Subcutaneous abdominal adipose tissue (tissue), 5 donors: ENCODE measurements around the gene JAK2.

Experiments
- H3K27ac ChIP-seq: one replicate; pipeline ENCODE4 v1.7.0; 2013; ENCODE audit warnings: low read depth, mild to moderate bottlenecking, inconsistent platforms, low read length, moderate library complexity
- H3K27me3 ChIP-seq, 5 donors: one replicate each; pipeline ENCODE4 v1.7.0; 2013; ENCODE audit warnings: low read length in 5 of 5, inconsistent platforms in 1 of 5; ENCODE audit not compliant: control insufficient read depth in 5 of 5, insufficient read depth in 4 of 5
- H3K36me3 ChIP-seq, 5 donors: one replicate each; pipeline ENCODE4 v1.7.0; 2013; ENCODE audit warnings: low read length in 5 of 5; ENCODE audit not compliant: control insufficient read depth in 5 of 5, insufficient read depth in 5 of 5
- H3K4me1 ChIP-seq, 5 donors: one replicate each; pipeline ENCODE4 v1.7.0; 2013; ENCODE audit warnings: low read length in 5 of 5, mild to moderate bottlenecking in 3 of 5, moderate library complexity in 1 of 5; ENCODE audit not compliant: control insufficient read depth in 5 of 5, insufficient read depth in 5 of 5
- H3K4me3 ChIP-seq, 5 donors: one replicate each; pipeline ENCODE4 v1.7.0; 2013; ENCODE audit warnings: low read length in 5 of 5, low read depth in 1 of 5
- H3K9ac ChIP-seq, 5 donors: one replicate each; pipeline ENCODE4 v1.7.0; 2013; ENCODE audit warnings: low read length in 5 of 5, mild to moderate bottlenecking in 4 of 5, moderate library complexity in 3 of 5
- H3K9me3 ChIP-seq, 5 donors: one replicate each; pipeline ENCODE4 v1.7.0; 2013; ENCODE audit warnings: low read length in 5 of 5; ENCODE audit not compliant: control insufficient read depth in 5 of 5
- donor health status: healthy.
- donor health status: healthy.
- donor health status: healthy.
- donor health status: healthy.
- donor health status: healthy.

Gene JAK2

DNA sequence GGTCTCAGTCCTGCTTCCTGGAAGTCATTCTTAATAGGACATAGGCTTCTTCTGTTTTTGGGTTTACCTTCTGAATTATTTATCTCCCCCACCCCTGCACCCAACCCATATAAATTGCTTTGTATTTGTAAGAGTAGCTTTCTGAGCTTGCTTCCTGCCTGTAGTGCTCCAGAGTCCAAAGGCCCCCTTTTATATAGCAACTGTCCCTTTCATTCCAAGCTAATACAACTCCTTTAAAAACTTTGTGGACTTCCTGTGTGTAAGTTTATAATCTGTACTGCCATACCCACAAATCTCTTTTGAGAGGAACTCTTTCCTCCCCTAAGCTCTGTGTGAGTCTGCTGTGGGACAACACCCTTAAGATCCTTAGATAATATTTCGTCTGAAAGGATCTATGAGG, 7.8 kb downstream of the JAK2 start:
- H3K36me3 ChIP-seq = peaks cover 8 to 22% (median 16%) of the 10 kb centered on the region in 5 donors
- H3K4me1 ChIP-seq = peaks cover 0 to 23% (median 19%) of the 10 kb centered on the region in 5 donors
- H3K4me3 ChIP-seq = no peak overlapping the region
- no peak overlapping the region for H3K9ac ChIP-seq
- no peaks in the 10 kb centered on the region for H3K27me3 ChIP-seq
- H3K9me3 ChIP-seq = peaks cover 0 to 8% (median 0%) of the 10 kb centered on the region in 5 donors
- H3K27ac ChIP-seq = no peak overlapping the region

DNA sequence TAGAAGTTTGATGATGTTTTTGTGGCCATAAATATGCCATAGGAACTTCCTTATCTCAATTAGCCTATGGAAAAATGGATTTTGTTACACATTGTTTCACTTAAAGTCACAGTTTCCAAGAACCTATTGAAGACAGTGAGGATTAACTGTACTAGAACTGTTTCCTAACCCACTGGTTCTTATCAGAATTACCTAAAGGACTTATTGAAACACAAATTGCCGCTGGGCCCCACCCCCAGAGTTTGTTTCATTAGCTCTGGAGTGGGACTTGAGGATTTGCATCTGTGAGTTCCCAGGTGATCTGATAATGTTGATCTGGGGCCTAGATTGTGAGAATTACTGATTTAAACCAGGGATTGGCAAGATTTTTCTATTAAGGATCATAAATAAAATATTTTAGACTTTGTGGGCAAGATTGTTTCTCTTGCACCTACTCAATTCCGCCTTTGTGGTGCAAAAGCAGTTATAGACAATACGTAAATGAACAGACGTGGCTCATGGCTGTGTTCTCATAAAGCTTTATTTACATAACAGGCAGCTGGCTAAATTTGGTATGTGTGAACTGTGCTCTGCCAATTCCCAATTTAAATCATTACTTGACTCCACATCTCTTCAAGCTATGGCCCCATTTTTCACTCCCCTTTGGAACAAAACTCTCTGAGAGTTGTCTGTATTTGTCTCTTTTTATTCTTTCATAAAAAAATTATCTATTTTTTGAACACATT, 9.3 kb downstream of the JAK2 start:
- Histone ChIP-seq H3K27ac (no peak overlapping the region), H3K36me3 (peaks cover 8 to 16% (median 14%) of the 10 kb centered on the region in 5 donors)

DNA sequence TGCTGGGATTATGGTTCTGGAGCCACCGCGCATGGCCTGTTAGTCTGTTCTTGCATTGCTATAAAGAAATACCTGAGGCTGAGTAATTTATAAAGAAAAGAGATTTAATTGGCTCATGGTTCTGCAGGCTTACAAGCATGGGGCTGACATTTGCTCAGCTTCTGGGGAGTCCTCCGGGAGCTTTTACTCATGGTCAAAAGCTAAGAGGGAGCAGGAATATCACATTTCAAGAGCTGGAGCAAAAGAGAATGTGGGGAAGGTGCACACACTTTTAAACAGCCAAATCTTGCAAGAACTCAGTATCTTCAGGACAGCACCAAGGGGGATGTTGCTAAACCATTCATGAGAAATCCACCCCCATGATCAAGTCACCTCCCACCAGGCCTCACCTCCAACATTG, 12.1 kb downstream of the JAK2 start:
- Histone ChIP-seq H3K4me1 (peaks cover 0 to 16% (median 7%) of the 10 kb centered on the region in 5 donors), H3K9me3 (peaks cover 0 to 10% (median 2%) of the 10 kb centered on the region in 5 donors), H3K27me3 (no peaks in the 10 kb centered on the region), H3K4me3 (no peak overlapping the region), H3K27ac (no peak overlapping the region), H3K9ac (no peak overlapping the region), H3K36me3 (peaks cover 8 to 17% (median 11%) of the 10 kb centered on the region in 5 donors)

More for the DNA sequence above, 9.3 kb downstream of the JAK2 start:
- peaks cover 0 to 8% (median 0%) of the 10 kb centered on the region in 5 donors for H3K9me3 ChIP-seq
- no peaks in the 10 kb centered on the region for H3K27me3 ChIP-seq
- no peak overlapping the region for H3K4me3 ChIP-seq
- H3K9ac ChIP-seq = no peak overlapping the region
- peaks cover 0 to 16% (median 7%) of the 10 kb centered on the region in 5 donors for H3K4me1 ChIP-seq

DNA sequence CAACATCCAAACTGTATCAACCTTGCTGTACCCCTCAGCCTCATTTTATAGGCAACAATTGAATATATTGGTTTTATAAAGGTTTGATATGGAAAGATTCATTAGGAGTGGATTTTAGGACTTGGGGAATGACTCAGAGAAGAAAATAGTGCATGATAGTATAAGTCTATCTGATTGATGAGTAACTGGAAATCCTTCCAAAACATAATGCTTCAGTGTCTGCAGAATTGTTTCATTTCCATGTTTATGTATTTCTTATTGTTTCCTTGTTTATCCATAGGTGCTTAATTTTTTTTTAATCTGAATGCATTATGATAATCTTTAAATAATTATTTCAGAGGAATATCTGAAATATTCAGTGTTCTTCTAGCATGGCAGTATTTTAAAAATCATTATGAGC, 12.6 kb downstream of the JAK2 start:
- peaks cover 0 to 16% (median 7%) of the 10 kb centered on the region in 5 donors for H3K4me1 ChIP-seq
- H3K27me3 ChIP-seq = no peaks in the 10 kb centered on the region
- peaks cover 3 to 15% (median 6%) of the 10 kb centered on the region in 5 donors for H3K36me3 ChIP-seq
- no peak overlapping the region for H3K27ac ChIP-seq
- peaks cover 0 to 6% (median 1%) of the 10 kb centered on the region in 5 donors for H3K9me3 ChIP-seq
- H3K9ac ChIP-seq = no peak overlapping the region
- H3K4me3 ChIP-seq = no peak overlapping the region

DNA sequence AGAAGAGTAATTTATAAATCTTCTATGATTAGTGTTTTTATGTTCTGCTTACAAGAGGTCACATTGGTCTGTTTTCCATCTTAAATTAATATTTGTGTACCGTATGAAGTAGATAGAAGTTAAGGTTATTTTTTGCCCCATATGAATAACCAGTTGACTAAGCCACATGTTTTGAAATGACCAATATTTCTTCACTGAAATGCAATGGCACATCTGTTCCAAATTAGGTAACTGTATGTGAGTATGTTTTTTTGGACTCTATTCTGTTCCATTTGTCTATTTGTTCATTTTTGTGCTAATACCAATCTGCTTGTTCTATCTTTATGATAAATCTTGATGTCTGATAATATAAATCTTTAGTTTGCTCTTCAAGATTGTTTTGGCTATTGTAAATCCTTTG, 17.7 kb downstream of the JAK2 start:
- Histone ChIP-seq H3K4me1 (peaks cover 0 to 4% (median 0%) of the 10 kb centered on the region in 5 donors), H3K36me3 (peaks cover 0 to 9% (median 0%) of the 10 kb centered on the region in 5 donors), H3K4me3 (no peak overlapping the region), H3K9me3 (peaks cover 0 to 7% (median 5%) of the 10 kb centered on the region in 5 donors), H3K27ac (no peak overlapping the region), H3K27me3 (no peaks in the 10 kb centered on the region), H3K9ac (no peak overlapping the region)

DNA sequence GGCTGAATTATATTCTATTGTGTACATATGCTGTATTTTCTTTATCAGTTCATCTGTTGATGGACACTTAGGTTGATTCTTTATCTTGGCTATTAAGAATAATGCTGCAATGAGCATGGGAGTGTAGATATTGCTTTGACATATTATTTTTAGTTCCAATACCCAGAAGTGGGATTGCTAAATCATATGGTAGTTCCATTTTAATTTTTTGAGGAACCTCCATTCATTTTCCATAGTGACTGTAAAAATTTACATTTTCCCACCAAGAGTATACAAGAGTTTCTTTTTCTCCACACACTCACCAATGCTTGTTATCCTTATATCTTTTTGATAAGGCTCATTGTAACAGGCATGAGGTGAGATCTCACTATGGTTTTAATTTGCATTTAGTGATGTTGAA, 19.4 kb downstream of the JAK2 start:
- Histone ChIP-seq H3K9ac (no peak overlapping the region), H3K27me3 (no peaks in the 10 kb centered on the region), H3K4me3 (no peak overlapping the region), H3K4me1 (peaks cover 0 to 4% (median 0%) of the 10 kb centered on the region in 5 donors), H3K27ac (no peak overlapping the region), H3K36me3 (peaks cover 0 to 9% (median 0%) of the 10 kb centered on the region in 5 donors), H3K9me3 (peaks cover 0 to 7% (median 5%) of the 10 kb centered on the region in 5 donors)

DNA sequence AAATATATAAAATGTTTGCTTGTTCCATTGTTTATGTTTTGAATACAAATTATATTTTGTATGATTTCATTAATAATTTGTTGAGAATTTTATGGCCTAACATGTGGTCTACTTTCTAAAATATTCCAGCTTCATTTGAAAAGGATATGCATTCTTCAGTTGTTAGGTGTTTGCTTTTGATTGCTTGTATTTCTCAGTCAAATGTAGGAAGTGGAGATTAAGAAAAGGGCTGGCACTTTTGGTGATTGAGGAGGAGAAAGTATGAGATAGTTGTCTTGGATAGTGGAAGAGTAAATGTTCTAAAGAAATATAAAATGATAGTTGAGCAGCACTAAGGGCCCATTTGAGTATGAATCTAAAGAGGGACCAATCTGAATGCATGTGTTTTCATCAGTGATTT, 23.1 kb downstream of the JAK2 start:
- Histone ChIP-seq H3K4me1 (peaks cover 0 to 15% (median 10%) of the 10 kb centered on the region in 5 donors), H3K9ac (no peak overlapping the region), H3K4me3 (no peak overlapping the region), H3K36me3 (no peaks in the 10 kb centered on the region), H3K27ac (no peak overlapping the region), H3K27me3 (no peaks in the 10 kb centered on the region), H3K9me3 (peaks cover 0 to 4% (median 3%) of the 10 kb centered on the region in 5 donors)

DNA sequence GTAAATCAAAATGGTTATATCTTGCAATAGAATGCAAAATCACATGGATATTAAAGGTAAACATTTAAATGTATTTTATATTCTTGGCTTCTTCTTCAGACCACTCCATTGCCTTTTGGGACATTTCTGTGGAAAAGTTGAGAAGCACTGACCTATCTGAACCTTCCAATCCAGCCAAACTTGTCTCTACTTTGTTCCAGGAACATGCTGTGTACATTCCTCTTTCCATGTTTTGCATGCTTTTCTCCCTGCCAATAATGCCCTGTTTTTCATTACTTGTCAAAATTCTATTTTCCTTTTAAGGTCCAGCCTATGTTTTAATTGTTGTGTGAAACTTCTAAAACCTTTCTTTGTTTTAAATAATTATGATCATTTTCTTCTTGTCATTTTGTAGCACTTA, 28.3 kb downstream of the JAK2 start:
- peaks cover 0 to 5% (median 2%) of the 10 kb centered on the region in 5 donors for H3K9me3 ChIP-seq
- H3K4me3 ChIP-seq = no peak overlapping the region
- H3K9ac ChIP-seq = no peak overlapping the region
- peaks cover 0 to 27% (median 13%) of the 10 kb centered on the region in 5 donors for H3K4me1 ChIP-seq
- no peaks in the 10 kb centered on the region for H3K27me3 ChIP-seq
- no peak overlapping the region for H3K27ac ChIP-seq
- H3K36me3 ChIP-seq = peaks cover 0 to 2% (median 2%) of the 10 kb centered on the region in 5 donors

DNA sequence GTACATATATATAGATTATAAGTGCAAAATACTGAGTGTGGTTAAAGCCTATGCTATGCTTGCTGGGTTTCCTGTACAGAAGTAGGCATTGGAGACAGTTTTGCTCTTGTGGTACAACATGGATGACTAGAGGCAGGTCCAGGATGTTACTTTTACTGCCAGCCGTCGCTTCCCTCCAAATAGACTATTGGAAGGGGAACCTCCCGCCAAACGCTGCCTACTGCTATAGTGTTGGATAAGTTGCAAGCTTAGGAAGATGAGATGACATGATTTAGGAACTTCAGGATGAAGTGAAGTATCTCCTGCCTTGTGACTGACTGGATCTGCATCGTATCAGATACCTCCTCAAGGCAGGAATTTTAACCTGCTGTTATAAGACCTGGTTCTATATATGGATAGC, 30.9 kb downstream of the JAK2 start:
- H3K4me1 ChIP-seq = peaks cover 1 to 27% (median 13%) of the 10 kb centered on the region in 5 donors
- no peak overlapping the region for H3K27ac ChIP-seq
- H3K4me3 ChIP-seq = no peak overlapping the region
- H3K9ac ChIP-seq = no peak overlapping the region
- no peaks in the 10 kb centered on the region for H3K27me3 ChIP-seq
- peaks cover 4 to 10% (median 9%) of the 10 kb centered on the region in 5 donors for H3K9me3 ChIP-seq
- peaks cover 0 to 7% (median 3%) of the 10 kb centered on the region in 5 donors for H3K36me3 ChIP-seq

DNA sequence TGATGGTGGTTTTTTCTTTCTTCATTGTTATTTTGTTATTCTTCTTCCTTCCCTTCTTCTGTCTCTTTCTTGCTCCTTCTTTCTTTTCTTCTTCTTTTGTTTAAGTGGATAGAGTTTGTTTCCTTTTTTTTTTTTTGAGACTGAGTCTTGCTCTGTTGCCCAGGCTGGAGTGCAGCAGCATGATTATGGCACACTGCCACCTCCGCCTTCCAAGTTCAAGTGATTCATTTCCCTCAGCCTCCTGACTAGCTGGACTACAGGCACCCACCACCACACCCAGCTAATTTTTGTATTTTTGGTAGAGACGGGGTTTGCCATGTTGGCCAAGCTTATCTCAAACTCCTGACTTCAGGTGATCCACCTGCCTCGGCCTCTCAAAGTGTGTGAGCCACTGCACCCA, 40.3 kb downstream of the JAK2 start:
- Histone ChIP-seq H3K9ac (no peak overlapping the region), H3K4me1 (peaks cover 0 to under 1% (median 0%) of the 10 kb centered on the region in 5 donors), H3K27me3 (no peaks in the 10 kb centered on the region), H3K36me3 (peaks cover 21 to 41% (median 33%) of the 10 kb centered on the region in 5 donors), H3K4me3 (no peak overlapping the region), H3K9me3 (peaks cover 0 to 6% (median 2%) of the 10 kb centered on the region in 5 donors), H3K27ac (no peak overlapping the region)
